NCI-H1417 treated with DMSO at 0.1 percent for 48 hours (cell line): ENCODE measurements around the gene KLF5.

Experiments
- DNase-seq: peaks from one replicate; lab custom pipeline; 2025; lab: John Stamatoyannopoulos, UW

Gene KLF5

GRCh38 chr13:73059460-73060250, 850 bp downstream of the KLF5 start:
- no peak for DNase-seq

- no peak for DNase-seq
These were observed 1.7 kb downstream of the KLF5 start for GRCh38 chr13:73060251-73061160.

- DNase-seq: no peak
These were observed 2.7 kb downstream of the KLF5 start for GRCh38 chr13:73061473-73061872.

GRCh38 chr13:73061876-73062275, 3.1 kb downstream of the KLF5 start:
- DNase-seq: no peak

DNA sequence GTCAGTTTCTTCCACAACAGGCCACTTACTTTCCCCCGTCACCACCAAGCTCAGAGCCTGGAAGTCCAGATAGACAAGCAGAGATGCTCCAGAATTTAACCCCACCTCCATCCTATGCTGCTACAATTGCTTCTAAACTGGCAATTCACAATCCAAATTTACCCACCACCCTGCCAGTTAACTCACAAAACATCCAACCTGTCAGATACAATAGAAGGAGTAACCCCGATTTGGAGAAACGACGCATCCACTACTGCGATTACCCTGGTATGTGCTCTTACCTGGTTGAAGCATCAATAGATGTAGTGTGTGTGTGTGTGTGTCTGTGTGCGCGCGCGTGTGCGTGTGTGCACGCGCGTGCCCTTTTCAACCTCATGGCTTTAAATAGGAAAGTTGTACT, 3.7 kb downstream of the KLF5 start:
- DNase-seq: no peak

DNA sequence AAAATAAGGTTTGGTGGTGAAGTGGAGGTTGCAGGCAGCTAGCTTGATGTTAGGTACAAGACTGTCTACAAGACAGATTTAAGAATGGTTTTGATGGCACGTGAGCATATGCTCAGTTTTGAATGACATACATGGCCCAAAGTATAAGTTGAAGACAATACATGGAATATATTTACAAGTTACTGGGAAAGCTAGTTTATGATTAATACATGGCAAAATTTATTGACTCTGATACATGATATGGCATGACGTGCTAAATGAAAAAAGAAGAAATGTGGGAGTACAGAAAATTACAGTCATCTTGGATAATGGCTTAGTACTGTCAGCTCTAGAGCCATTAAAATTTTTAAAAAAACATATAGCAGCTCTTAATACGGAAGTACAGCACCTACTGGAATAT, 4.4 kb downstream of the KLF5 start:
- DNase-seq: peak; percentile 56

GRCh38 chr13:73065036-73065435, 6.2 kb downstream of the KLF5 start:
- no peak for DNase-seq

- peak; percentile 79 for DNase-seq
These were observed 7.0 kb downstream of the KLF5 start for GRCh38 chr13:73065665-73066340.

DNA sequence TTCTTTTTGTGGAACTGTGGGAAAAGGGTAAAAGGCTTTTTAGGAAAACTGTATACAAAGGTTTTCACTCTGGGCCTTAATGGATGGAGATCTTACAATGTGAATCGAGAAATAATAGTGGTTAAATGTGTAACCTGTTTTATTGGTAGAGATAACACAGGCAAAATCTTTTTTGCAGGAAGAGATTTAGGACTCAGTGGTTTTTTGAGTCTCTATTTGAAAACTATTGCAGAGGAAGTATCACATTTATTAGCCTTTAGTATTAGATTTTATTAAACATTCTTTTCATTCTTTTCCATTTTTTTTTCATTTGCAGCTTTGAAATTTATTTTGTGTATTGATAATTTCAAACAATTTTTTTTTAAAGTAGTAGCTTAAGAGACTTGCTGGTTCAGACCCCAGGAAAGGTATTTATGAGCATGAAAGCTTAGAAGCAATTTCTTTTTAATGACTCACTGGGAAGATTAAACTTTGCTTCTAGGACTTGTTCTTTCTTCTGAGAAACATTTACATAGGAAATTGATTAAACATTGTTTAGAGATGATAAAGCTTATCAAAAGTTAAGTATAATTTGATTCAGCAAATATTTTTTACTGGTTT, 10.5 kb downstream of the KLF5 start:
- no peak for DNase-seq

DNA sequence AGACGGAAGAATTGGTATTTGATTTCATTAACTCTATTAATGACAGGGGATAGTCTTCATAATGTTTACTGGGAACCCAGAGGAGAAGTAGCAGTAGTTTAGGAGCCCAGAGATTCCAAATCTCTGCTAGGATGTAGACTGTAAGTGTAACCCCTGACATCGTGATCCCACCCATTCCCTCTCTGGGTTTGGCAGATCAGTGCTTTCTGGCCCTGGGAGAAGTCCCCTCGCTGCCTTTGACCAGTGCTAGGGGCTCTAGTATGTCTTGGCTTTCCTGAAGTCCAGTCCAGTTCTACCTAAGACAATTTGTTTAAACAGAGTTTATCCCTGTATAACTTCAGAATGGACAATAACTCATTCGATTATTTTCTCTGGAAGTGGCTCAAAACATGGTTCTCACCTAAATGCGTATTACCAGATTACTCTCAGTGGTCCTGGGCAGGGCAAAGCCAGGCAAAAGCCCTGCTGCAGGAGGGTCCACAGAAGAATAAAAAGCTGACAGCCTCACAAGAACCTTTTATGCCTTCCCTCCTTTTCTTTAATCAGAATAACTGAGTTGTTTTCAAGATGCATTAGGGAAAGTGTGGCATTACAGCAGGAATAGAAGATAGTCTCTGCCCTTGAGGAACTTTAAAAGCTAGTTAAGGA, 11.8 kb downstream of the KLF5 start:
- no peak for DNase-seq

DNA sequence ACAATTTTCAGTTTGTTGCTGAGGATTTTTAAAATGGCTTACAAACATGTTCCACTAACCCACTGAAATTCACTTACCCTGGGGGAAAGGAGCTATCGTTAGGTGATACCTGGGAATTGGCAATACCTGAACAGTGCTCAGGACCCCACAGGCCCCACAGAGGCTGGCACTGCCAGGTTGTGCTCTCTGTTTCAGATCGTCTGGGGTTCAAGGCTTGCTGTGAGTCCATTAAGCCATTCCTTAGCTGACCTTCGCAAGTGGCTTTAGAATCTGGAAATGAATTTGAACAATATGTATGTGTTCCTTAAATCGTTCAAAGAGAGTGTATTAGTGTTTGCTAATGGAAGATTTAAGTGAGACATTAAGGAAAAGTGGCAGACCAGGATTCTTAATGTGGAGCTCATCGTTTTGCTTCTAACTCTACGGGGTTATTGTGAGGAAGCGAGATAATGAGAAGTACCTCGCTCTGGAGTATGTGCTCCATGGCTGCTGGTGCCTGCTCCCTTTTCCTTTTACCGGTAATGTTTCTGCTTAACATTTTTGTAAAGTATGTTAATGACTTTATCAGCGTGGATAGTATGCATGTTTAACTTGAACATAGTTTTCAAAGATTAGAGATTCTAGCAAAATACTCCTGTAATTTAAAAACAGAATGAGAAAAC, 13.6 kb downstream of the KLF5 start:
- no peak for DNase-seq

DNA sequence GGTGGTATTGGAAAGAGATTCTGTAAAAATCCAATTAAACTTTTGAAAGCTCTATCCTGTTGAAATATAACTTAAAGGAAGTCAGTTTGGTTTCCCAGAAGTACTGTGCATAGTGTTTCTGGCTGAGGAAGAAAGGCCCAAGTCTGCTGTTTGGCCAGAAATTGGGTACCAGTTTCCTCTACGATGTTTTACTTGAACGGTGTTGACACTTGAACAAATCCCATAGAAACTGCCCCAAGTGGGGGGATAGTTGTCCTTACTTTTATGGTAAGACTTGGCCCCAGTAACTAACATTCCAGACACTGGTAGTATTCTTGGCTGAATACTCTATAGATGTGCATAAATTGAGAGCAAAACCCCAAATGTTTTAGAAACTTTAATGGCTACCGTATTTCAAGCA, 14.2 kb downstream of the KLF5 start:
- DNase-seq: no peak

GRCh38 chr13:73074014-73074413, 15.2 kb downstream of the KLF5 start:
- DNase-seq: no peak

GRCh38 chr13:73074926-73075325, 16.1 kb downstream of the KLF5 start:
- DNase-seq: no peak

DNA sequence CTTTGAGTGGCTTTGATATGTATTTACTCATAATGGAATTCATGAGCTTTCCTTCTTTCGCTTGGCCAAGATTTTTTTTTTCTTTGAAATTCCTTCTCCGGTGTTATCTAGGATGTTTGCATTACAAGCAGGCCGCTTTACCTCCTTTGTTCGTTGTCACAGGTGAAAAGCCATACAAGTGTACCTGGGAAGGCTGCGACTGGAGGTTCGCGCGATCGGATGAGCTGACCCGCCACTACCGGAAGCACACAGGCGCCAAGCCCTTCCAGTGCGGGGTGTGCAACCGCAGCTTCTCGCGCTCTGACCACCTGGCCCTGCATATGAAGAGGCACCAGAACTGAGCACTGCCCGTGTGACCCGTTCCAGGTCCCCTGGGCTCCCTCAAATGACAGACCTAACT, 16.7 kb downstream of the KLF5 start:
- no peak for DNase-seq

GRCh38 chr13:73075954-73076353, 17.1 kb downstream of the KLF5 start:
- no peak for DNase-seq

- DNase-seq: no peak
These were observed 19.1 kb downstream of the KLF5 start for GRCh38 chr13:73077865-73078264.

GRCh38 chr13:73079359-73079758, 20.6 kb downstream of the KLF5 start:
- no peak for DNase-seq

DNA sequence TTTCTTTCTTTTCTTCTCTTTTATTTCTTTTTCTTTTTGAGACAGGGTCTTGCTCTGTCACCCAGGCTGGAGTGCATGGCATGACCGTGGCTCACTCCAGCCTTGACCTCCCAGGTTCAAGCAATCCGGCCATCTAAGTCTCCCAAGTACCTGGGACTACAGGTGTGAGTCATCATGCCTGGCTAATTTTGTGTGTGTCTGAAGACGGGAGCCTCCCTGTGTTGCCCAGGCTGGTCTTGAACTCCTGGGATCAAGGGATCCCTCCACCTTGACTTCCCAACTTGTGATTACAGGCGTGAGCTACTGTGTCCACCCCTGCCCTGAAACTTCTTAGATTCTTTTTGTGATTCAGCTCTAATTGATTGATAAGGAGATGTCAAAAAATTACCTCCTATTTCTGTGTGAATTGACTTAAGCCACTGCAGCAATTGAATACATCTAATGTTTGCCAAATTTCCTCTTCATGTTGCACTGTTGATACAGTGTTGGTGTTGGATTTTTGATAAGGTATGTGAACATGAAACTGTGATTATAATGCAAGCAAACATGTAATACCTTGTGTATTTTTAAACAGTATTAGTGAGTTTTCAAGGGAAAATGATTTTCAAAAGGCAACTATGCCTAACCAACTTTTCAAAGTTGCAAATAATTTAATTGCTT, 22.6 kb downstream of the KLF5 start:
- DNase-seq: no peak

- no peak for DNase-seq
These were observed 23.7 kb downstream of the KLF5 start for GRCh38 chr13:73082471-73082870.

DNA sequence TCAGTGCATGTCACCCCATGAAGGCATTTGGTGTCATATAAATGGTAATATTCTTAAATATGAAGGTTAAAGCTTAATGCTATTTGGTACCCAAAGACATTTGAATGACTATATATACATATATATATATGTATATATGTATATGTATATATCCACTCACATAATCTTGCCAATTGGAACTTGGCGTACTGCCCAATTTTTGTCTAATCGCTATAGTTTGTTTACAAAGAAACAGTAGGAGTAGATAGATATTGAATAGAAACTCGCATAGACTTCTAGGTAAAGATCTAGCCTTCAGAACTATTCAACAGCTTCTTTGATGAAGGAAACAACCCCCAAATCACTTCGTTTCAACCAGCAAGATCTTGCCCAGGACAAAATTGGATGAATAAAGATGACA, 24.1 kb downstream of the KLF5 start:
- no peak for DNase-seq
